Immature natural killer cell (primary cell): Measurements from ENCODE around the gene CCDC8. TPM values are rescaled to one million over a fixed set of nuclear protein-coding genes. Genes with fewer than 3 reads are reported as not detected.
A peak's percentile ranks its signal among the peaks of the same experiment; 100 is the strongest.
"Not testable (repeated sequence)": the region's sequence is repeated elsewhere in the genome, so short reads cannot be mapped to it uniquely, and the experiment has no call there.

Source experiments
- DNase-seq, 3 donors: peaks; one replicate each; pipeline ENCODE4 v3.0.0; 2022; ENCODE audit warnings: mixed read lengths in 1 of 3
- H3K27ac Mint-ChIP-seq, 6 donors: one replicate each; pipeline ENCODE4 v1.8.0; 2020; ENCODE audit warnings: mixed read lengths in 6 of 6, mild to moderate bottlenecking in 5 of 6, inconsistent platforms in 4 of 6, moderate library complexity in 3 of 6
- H3K27me3 Mint-ChIP-seq, 3 donors: one replicate each; pipeline ENCODE4 v1.8.0; 2020 to 2021; ENCODE audit warnings: low read depth in 3 of 3, mild to moderate bottlenecking in 3 of 3, mixed read lengths in 3 of 3, moderate library complexity in 3 of 3, inconsistent platforms in 1 of 3
- H3K36me3 Mint-ChIP-seq, 3 donors: one replicate each; pipeline ENCODE4 v1.8.0; 2020; ENCODE audit warnings: mixed read lengths in 3 of 3, inconsistent platforms in 2 of 3, mild to moderate bottlenecking in 2 of 3
- H3K4me1 Mint-ChIP-seq, 2 donors: one replicate each; pipeline ENCODE4 v1.8.0; 2020; ENCODE audit warnings: inconsistent platforms in 2 of 2, mild to moderate bottlenecking in 2 of 2, mixed read lengths in 2 of 2, moderate library complexity in 1 of 2
- H3K4me3 Mint-ChIP-seq, 5 donors: one replicate each; pipeline ENCODE4 v1.8.0; 2020; ENCODE audit warnings: mild to moderate bottlenecking in 5 of 5, mixed read lengths in 5 of 5, inconsistent platforms in 3 of 5, moderate library complexity in 3 of 5
- H3K9me3 Mint-ChIP-seq, 6 donors: one replicate each; pipeline ENCODE4 v1.8.0; 2020; ENCODE audit warnings: mild to moderate bottlenecking in 6 of 6, mixed read lengths in 6 of 6, inconsistent platforms in 4 of 6, moderate library complexity in 3 of 6
- polyA plus RNA-seq, 3 donors: library from polyadenylated mRNA; unstranded; fragments of 300-500 nt; fragmentation: Illumina TruSeq; gene quantifications; one replicate each; pipeline ENCODE4 v1.2.3, GENCODE V29; 2021

The CCDC8 gene
- polyA plus RNA-seq, 3 donors from 2014 or later, result not detected

GRCh38 chr19:46376241-46377153 lies 36.9 kb downstream of the CCDC8 start:
- Mint-ChIP-seq H3K4me1 (peaks cover 13 to 30% of the 10 kb centered on the region in 2 donors), H3K4me3 (no peak overlapping the region), H3K9me3 (no peaks in the 10 kb centered on the region), H3K36me3 (peaks cover 5 to 28% (median 12%) of the 10 kb centered on the region in 3 donors), H3K27me3 (no peaks in the 10 kb centered on the region), H3K27ac (peak overlapping the region in 3 of 6 donors; percentile 7 to 24 (median 17))
- no peak for DNase-seq

GRCh38 chr19:46375476-46376067 lies 37.8 kb downstream of the CCDC8 start:
- not testable (repeated sequence) for H3K9me3 Mint-ChIP-seq, H3K27me3 Mint-ChIP-seq, DNase-seq, H3K4me3 Mint-ChIP-seq
- Mint-ChIP-seq H3K27ac (peak overlapping the region in 3 of 6 donors; percentile 17 to 68 (median 46)), H3K4me1 (peaks cover 16 to 33% of the 10 kb centered on the region in 2 donors), H3K36me3 (peaks cover 0 to 27% (median 15%) of the 10 kb centered on the region in 3 donors)

GRCh38 chr19:46374536-46375475 lies 38.6 kb downstream of the CCDC8 start:
- no peak for DNase-seq
- Mint-ChIP-seq H3K36me3 (peaks cover 0 to 23% (median 15%) of the 10 kb centered on the region in 3 donors), H3K27ac (peak overlapping the region in 2 of 6 donors; percentile 7 to 49), H3K27me3 (no peaks in the 10 kb centered on the region), H3K4me3 (no peak overlapping the region), H3K4me1 (peaks cover 16 to 28% of the 10 kb centered on the region in 2 donors), H3K9me3 (no peaks in the 10 kb centered on the region)

- H3K36me3 Mint-ChIP-seq, result peaks cover 0 to 20% (median 11%) of the 10 kb centered on the region in 3 donors
- DNase-seq, result no peak
- H3K27me3 Mint-ChIP-seq, result no peaks in the 10 kb centered on the region
- no peaks in the 10 kb centered on the region for H3K9me3 Mint-ChIP-seq
- H3K4me3 Mint-ChIP-seq, result no peak overlapping the region
- no peak overlapping the region for H3K27ac Mint-ChIP-seq
- peaks cover 16 to 28% of the 10 kb centered on the region in 2 donors for H3K4me1 Mint-ChIP-seq
Observed at GRCh38 chr19:46373491-46374359, 39.6 kb downstream of the CCDC8 start.

- H3K36me3 Mint-ChIP-seq, result peaks cover 0 to 18% (median 8%) of the 10 kb centered on the region in 3 donors
- peaks cover 16 to 32% of the 10 kb centered on the region in 2 donors for H3K4me1 Mint-ChIP-seq
- H3K9me3 Mint-ChIP-seq, result no peaks in the 10 kb centered on the region
- H3K4me3 Mint-ChIP-seq, result no peak overlapping the region
- peak overlapping the region in 2 of 6 donors; percentile 26 to 29 for H3K27ac Mint-ChIP-seq
- no peaks in the 10 kb centered on the region for H3K27me3 Mint-ChIP-seq
- no peak for DNase-seq
Observed at GRCh38 chr19:46372901-46373490, 40.4 kb downstream of the CCDC8 start.

- Mint-ChIP-seq H3K27me3 (no peaks in the 10 kb centered on the region), H3K4me3 (peak overlapping the region in 4 of 5 donors; percentile 58 to 71 (median 64)), H3K4me1 (peaks cover 19 to 47% of the 10 kb centered on the region in 2 donors), H3K9me3 (no peaks in the 10 kb centered on the region), H3K36me3 (peaks cover 0 to 4% (median 3%) of the 10 kb centered on the region in 3 donors), H3K27ac (peak overlapping the region; percentile 79 to 93 (median 84))
- DNase-seq, result no peak
Observed at GRCh38 chr19:46371371-46371901, 41.9 kb downstream of the CCDC8 start.

- no peak for DNase-seq
- no peak overlapping the region for H3K4me3 Mint-ChIP-seq
- H3K27ac Mint-ChIP-seq, result no peak overlapping the region
- H3K27me3 Mint-ChIP-seq, result no peaks in the 10 kb centered on the region
- H3K9me3 Mint-ChIP-seq, result no peaks in the 10 kb centered on the region
- H3K36me3 Mint-ChIP-seq, result peaks cover 0 to 7% (median 3%) of the 10 kb centered on the region in 3 donors
- peaks cover 28 to 61% of the 10 kb centered on the region in 2 donors for H3K4me1 Mint-ChIP-seq
Observed at GRCh38 chr19:46369817-46370216, 43.5 kb downstream of the CCDC8 start.

GRCh38 chr19:46368116-46368515 lies 45.2 kb downstream of the CCDC8 start:
- no peaks in the 10 kb centered on the region for H3K27me3 Mint-ChIP-seq
- no peak overlapping the region for H3K4me3 Mint-ChIP-seq
- H3K9me3 Mint-ChIP-seq, result no peaks in the 10 kb centered on the region
- peaks cover 6 to 12% (median 10%) of the 10 kb centered on the region in 3 donors for H3K36me3 Mint-ChIP-seq
- H3K4me1 Mint-ChIP-seq, result peaks cover 34 to 77% of the 10 kb centered on the region in 2 donors
- DNase-seq, result no peak
- peak overlapping the region in 1 of 6 donors; percentile 36 for H3K27ac Mint-ChIP-seq

GRCh38 chr19:46367426-46367825 lies 45.9 kb downstream of the CCDC8 start:
- H3K4me1 Mint-ChIP-seq, result peaks cover 34 to 73% of the 10 kb centered on the region in 2 donors
- H3K36me3 Mint-ChIP-seq, result peaks cover 6 to 12% (median 10%) of the 10 kb centered on the region in 3 donors
- DNase-seq, result no peak
- H3K27me3 Mint-ChIP-seq, result no peaks in the 10 kb centered on the region
- no peak overlapping the region for H3K4me3 Mint-ChIP-seq
- H3K27ac Mint-ChIP-seq, result peak overlapping the region in 1 of 6 donors; percentile 3
- H3K9me3 Mint-ChIP-seq, result no peaks in the 10 kb centered on the region

- Mint-ChIP-seq H3K36me3 (peaks cover 9 to 13% (median 12%) of the 10 kb centered on the region in 3 donors), H3K4me1 (peaks cover 33 to 72% of the 10 kb centered on the region in 2 donors), H3K4me3 (peak overlapping the region in 1 of 5 donors; percentile 10), H3K27me3 (peaks cover 0 to 2% (median 2%) of the 10 kb centered on the region in 3 donors), H3K27ac (peak overlapping the region in 4 of 6 donors; percentile 13 to 68 (median 37)), H3K9me3 (no peaks in the 10 kb centered on the region)
- DNase-seq, result no peak
Observed at GRCh38 chr19:46366620-46367292, 46.6 kb downstream of the CCDC8 start.

- peak overlapping the region in 3 of 6 donors; percentile 53 to 83 (median 60) for H3K27ac Mint-ChIP-seq
- H3K9me3 Mint-ChIP-seq, result no peaks in the 10 kb centered on the region
- peaks cover 8 to 11% (median 10%) of the 10 kb centered on the region in 3 donors for H3K36me3 Mint-ChIP-seq
- peaks cover 0 to 2% (median 2%) of the 10 kb centered on the region in 3 donors for H3K27me3 Mint-ChIP-seq
- DNase-seq, result no peak
- no peak overlapping the region for H3K4me3 Mint-ChIP-seq
- peaks cover 31 to 69% of the 10 kb centered on the region in 2 donors for H3K4me1 Mint-ChIP-seq
Observed at GRCh38 chr19:46365561-46365960, 47.8 kb downstream of the CCDC8 start.
